Endothelial cell of umbilical vein (primary cell): ENCODE measurements around the gene PAK5.

Experiments used
- POLR2A ChIP-seq: IDR thresholded peaks from 2 replicates; pipeline ENCODE4 v1.6.1; 2012; ENCODE audit warnings: low read depth, mild to moderate bottlenecking, control low read depth, low read length
- POLR2AphosphoS5 ChIP-seq: IDR thresholded peaks from 2 replicates; pipeline ENCODE4 v1.6.1; 2012; ENCODE audit warnings: low read depth, mild to moderate bottlenecking, control low read depth, low read length, moderate library complexity; ENCODE audit not compliant: insufficient read depth
- TF ChIP-seq, protein P1 (sequence below), 2 donors: IDR thresholded peaks; 1 replicate in 1 of 2; 2 replicates in 1 of 2; pipeline ENCODE4 v1.5.1; 2011; ENCODE audit warnings: low read length in 2 of 2, mild to moderate bottlenecking in 2 of 2, moderate library complexity in 2 of 2, control low read depth in 1 of 2, inconsistent platforms in 1 of 2, low read depth in 1 of 2; ENCODE audit not compliant: insufficient read depth in 1 of 2; ENCODE audit errors: extremely low read depth in 1 of 2

DNA sequence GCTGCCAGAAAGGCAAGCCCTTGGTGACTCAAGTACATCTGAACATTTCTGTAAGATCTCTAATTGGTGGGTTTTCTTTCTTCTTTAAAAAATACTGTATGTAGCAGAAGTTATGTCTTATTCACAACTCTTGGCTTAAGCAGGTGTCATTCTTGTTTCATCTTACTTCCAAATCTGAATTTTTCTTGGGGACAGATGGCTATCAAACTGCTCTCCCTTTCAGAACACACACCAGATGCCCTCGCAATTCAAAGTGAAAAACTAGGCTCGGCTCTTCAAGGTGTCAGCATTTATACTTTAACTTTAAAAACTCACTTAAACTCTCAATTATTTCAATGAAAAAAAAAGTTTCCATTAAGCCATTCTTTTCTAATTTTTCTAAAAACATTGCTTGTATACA lies 49.7 kb downstream of the PAK5 start:
- no peak for TF ChIP-seq POLR2AphosphoS5
- no peak for TF ChIP-seq POLR2A
- TF ChIP-seq, protein P1, sequence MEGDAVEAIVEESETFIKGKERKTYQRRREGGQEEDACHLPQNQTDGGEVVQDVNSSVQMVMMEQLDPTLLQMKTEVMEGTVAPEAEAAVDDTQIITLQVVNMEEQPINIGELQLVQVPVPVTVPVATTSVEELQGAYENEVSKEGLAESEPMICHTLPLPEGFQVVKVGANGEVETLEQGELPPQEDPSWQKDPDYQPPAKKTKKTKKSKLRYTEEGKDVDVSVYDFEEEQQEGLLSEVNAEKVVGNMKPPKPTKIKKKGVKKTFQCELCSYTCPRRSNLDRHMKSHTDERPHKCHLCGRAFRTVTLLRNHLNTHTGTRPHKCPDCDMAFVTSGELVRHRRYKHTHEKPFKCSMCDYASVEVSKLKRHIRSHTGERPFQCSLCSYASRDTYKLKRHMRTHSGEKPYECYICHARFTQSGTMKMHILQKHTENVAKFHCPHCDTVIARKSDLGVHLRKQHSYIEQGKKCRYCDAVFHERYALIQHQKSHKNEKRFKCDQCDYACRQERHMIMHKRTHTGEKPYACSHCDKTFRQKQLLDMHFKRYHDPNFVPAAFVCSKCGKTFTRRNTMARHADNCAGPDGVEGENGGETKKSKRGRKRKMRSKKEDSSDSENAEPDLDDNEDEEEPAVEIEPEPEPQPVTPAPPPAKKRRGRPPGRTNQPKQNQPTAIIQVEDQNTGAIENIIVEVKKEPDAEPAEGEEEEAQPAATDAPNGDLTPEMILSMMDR (IDR thresholded peaks at IDR 0.05; ENCODE audit: extremely low read depth in 1 of 2, insufficient read depth in 1 of 2, low read depth in 1 of 2, low read length in 2 of 2): no peak
